DMS 273 (cell line): ENCODE results near the gene AKT2.

Experiments used
- DNase-seq: peaks from one replicate; lab custom pipeline; 2025; ENCODE audit not compliant: unreplicated experiment; lab: John Stamatoyannopoulos, UW

Gene AKT2

DNA sequence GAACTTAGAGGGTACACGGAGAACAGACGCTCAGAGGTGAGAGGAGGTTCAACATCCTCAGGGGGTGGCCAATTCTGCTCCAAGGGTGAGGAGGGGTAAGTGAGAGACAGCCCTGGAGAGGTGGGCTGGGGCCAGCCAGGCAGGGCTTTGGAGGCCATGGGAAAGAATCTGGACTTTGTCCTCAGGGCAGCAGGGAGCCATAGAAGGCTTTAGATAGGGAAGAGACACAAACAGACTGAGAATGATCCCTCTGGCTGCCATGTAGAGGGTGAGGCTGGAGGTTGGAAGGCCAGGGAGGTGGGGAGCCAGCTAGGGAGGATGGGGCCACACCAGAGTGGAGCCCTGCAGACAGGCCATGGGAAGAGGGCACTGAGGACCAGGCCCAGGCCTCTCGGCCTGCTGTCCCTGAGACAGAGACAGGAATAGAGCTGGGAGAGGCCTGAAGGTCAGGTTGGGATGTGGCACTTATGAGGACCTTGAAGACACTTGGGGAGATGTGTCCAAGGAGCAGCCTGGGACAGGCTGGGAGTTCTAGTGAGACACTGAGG is 29.5 kb downstream of the AKT2 start:
- DNase-seq: no peak

DNA sequence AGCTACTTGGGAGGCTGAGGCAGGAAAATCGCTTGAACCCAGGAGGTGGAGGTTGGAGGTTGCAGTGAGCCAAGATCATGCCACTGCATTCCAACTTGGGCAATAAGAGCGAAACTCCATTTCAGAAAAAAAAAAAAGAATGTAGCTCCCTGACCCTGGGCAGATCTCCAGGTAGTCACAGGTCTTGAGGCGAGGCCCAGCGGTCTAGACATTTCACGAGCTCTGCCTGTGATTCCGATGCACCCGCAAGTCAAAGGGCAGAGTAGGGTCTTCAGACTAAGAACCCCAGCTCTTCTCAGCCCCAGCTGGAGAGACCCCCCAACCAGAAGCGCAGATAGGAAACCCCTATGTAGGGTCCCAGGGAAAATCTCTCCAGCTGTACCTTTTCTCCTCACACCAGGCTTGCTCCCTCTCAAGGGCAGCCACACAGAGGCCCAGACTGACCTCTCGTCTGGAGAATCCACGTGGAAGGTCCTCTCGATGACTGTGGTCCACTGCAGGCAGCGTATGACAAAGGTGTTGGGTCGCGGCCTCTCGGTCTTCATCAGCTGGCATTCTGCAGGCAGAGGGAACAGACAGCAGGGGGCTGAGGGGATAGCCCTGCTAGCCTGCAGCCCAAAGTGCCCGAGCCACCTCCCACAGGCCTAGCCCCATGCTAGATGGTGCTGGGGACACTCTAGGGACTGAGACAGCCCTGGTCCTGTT is 30.3 kb downstream of the AKT2 start:
- DNase-seq: no peak

DNA sequence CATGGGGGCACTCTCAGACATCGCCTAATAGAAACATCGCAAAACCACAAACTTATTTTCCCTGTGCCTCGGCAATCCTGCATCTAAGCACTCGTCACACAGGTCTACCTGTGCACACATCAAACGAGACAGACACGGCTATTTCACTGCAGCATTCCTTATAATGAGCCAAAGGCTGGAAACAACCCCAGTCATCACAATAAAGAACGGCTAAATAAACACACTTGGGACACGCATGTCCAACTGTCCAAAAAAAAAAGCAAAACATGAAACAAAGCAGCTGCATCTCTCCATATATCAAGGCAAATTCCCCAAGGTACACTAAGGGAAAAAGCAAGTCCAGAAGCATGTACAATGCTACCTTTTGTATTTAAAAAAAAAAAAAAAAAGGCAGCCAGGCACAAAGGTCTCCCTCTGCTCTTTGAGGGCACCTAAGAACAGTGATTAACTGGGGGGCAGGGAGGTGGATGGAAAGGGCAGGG is 31.5 kb downstream of the AKT2 start:
- no peak for DNase-seq

DNA sequence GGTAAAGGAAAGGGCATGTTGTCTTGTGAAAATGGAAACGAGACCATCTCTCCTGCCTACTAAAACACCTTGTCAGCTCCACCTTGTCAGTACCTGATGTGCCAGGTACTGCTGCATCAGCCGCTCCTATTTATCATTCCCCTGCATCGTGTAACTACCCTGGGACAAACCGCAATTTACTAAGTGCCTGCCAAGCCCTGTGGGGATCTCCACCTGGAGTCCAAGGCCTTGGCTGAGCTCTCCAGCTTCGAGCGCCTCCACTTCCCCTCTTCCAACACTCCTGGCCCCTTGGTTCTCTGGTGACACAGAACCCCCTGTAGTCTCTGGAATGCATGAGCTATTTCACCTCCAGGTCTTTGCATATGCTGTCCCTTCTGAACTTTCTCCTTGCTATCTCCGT is 32.8 kb downstream of the AKT2 start:
- no peak for DNase-seq

DNA sequence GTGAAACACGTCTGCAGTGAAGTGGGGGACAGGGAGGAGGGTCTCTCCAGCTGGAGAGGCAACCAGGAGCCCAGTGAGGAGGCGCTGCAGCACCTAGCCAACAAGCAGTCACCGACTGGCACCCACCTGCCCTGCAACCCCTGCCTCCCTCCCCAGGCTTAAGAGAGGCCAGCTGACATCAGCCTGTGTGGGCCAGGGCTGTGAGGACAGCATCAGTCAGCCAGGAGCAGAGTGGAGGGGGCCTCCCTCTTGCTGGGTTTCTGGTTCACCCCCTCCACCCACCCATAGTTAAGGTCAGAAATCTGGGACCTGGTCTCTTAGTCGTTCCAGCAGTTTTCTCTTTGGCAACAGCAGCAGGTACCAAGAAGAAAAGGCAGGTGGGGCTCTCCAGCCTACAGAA is 33.2 kb downstream of the AKT2 start:
- DNase-seq: no peak

DNA sequence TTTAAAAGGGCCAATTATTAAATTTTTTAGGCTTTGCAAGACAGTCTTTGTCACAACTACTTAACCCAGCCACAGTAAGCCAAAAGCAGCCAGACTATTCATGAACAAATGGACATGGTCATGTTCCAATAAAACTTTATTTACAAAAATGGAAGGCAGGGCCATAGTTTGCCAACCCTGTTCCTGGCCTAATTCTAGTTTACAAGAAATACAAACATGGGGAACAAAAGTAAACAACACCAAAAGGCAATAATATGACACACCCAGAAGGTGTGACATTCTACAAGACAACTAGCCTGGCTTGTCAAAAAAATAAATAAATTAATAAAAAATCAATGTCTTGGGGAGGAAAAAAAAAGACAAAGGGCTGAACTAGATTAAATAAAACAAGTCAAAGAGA is 33.9 kb downstream of the AKT2 start:
- no peak for DNase-seq

DNA sequence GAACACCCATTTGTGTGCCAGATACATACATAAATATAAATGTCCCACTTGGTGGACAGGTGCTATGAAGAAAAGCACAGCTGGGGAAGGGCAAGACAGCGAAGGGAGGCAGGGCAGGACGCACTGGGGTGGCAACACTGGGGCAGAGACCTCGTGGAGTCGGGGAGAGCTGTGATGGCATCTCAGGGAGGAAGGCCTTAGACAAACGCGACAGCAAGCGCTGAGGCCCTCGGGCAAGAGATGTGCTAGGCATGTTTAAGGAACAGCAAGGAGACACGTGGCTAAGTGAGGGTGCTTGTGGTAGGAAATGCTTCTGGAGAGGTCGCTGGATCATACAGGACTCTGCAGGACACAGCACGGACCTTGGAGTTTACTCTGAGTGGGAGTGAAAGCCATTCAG is 35.4 kb downstream of the AKT2 start:
- no peak for DNase-seq

DNA sequence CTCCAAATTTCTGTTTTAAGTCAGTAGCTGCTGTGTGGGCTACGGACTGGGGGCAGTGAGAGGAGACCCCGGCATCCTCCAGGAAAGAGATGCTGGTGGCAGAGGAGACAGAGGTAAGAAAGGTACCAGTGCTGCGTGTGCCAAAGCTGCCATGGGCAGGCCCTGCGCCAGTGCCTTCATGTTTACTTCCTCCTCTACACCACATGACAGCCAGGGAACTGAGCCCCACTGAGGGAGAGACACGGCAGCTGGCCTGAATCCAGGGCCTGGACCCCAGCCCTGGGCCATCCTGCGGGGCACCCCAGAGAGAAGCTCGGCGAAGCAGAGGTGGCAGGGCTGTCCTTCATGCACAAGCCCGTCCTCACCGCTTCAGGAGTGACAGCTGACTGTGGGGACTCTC is 35.9 kb downstream of the AKT2 start:
- no peak for DNase-seq

DNA sequence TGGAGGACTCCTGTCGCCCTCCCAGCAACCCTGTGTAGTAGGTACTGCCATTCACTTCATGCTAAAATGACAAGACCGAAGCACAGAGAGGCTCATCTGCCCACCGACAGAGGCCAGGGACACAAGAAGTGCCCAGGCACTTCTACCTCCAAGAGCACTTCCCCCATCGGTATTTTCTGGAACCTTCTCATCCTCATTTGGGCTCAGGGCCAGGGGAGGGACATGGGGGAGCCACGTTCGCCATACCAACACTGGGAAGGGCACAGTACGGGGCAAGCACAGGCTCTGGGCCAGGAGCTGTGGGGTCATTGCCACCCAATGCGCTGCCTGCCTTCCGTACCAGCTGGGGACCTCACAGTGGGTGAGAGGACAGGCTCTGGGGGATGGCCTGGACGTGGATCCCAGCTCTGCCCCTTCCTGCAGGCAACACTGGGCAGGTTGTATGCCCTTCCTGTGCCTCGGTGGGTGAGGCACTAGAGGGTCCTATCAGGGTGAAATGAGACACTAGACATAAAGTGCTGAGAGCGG is 37.3 kb downstream of the AKT2 start:
- DNase-seq: no peak

DNA sequence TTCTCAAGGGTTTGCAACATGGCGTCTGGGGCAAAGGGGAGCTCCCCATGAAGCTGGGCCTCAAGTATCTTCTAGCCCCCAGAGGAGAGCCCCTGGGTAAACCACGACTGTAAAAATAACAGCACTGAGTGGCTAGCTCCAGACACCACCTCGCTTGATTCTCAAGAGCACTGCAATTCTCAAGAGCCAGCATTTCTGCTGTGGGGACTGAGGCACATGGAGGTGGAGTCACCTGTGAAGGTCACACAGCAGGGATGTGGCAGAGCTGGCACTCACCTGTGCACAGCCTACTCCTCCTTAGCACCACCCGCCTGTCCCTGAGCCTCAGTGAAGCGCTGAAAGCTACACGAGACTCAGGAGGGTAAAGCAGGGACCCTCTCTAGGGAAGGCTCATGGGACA is 38.0 kb downstream of the AKT2 start:
- DNase-seq: no peak

DNA sequence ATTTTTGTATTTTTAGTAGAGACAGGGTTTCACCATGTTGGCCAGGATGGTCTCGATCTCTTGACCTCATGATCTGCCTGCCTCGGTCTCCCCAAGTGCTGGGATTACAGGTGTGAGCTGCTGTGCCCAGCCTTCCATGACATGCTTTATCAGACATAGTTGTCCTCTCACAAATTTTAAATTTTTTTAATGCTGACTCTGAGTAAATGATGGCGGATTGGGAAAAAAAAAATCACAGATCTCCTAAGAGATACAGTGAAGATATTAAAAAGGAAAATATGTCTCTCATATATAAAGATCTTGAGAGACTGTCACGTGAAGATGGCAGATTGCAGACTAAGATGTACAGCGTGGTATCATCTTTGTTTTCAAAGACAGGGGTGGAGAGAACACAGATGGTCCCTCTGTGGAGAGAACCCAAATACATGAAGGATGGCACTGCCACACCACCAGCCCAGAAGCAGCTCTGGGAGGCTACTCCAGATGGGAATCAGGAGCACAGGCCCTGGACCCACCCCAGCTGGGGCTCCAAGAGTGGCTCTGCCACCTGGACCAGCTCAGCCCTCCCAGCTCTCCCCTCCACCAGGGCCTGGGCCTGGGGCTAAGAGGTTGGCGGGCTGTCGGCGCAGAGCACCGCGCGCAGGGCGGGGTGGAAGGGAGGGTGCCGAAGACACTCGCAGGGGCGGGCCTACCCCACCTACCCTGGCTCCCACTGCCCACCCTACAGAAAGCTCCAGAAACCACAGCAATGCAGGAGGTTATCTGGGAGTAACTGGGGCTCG is 38.7 kb downstream of the AKT2 start:
- DNase-seq: peak; percentile 68

DNA sequence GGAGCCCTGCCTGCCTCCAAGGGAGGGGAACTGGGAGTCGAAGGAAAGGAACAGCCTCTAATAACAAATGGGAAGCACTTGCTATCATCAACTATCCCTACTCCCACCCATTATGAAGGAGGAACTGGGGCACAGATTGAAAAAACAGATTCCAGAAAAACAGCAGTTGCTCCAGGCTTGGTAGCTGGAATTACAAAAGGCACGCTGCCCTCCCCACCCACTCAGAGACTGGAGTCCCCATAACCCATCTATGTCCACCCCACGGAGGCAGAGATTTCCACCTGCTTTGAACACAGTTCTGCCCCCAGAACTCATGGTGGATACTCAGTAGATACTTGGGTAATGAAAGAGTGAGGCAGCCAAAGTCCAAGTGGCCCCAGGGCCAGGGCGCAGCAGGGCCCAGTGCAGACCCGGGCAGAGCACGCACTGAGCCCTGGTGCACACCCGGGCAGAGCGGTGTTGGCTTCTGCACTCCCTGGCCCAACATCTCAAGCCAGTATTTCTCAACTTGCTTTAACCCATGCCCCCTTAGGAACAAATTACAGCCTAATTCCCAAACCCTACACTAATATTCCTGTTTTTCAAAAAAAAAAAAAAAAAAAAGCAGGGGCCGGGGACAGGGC is 39.5 kb downstream of the AKT2 start:
- DNase-seq: no peak

DNA sequence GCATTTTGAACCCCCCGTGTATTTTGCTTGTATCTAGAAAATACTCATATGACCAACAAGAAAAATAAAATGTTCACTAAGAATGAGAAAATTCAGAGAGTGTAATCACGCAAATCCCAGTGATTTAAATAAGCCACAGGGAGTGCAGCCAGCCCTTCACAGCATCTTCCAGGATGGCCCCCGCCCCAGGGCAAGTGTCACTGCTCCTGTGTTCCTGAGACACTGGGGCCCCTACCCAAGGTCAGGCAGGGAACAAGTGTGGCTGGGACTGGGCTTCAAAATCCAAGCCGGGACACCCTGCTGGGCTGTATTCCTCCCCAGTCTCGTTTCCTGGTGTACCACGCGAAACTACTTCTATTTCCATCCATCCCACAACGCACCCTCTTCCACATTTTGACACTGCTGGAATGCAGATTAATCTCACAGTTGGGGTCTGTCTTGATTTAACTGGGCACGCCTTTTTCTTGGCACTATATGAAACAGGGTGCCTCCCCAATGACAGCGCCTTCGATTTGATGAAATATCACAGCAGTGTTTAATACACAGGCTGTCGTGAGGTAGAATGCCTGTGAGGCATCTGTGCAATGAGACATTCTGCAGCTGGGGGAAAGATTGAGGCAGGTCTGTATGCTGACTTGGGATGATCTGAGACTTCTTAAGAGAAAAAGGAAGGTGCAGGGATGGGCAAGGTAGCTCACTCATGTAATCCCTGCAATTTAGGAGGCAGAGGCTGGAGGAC is 40.4 kb downstream of the AKT2 start:
- DNase-seq: no peak

DNA sequence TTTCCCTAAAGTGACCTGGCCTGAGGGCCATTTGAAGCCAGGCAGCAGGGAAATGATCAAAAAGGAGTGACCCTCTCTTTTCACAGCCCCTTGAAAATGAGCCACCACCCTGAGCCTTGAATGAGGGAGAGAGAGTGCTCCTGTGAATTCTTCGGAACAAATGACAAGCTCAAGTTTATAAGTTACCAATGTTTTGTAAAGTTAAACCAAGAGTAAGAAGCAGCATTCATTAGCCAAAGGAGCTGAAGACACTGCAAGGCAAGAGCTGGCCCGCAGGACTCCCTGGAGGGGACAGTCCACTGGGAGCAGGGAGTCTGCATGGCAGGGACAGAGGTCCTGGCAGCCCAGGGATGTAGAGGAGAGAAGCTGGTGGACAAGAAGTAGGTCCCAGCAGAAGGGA is 42.0 kb downstream of the AKT2 start:
- DNase-seq: no peak

DNA sequence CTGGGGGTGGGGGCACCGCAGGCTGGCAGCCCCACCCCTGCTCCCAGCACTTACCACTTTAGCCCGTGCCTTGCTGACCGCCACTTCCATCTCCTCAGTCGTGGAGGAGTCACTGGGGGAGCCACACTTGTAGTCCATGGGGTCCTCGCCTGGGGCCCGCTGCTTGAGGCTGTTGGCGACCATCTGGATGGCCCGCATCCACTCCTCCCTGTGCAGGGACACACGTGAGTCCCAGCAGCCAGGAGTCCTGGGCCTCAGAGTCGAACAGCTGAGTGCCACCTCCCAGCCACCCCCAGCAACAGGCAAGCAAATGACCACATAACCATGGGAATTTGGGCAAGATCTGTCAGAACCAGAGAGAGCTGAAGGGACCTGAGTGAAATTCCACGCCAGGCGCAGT is 42.7 kb downstream of the AKT2 start:
- DNase-seq: no peak

DNA sequence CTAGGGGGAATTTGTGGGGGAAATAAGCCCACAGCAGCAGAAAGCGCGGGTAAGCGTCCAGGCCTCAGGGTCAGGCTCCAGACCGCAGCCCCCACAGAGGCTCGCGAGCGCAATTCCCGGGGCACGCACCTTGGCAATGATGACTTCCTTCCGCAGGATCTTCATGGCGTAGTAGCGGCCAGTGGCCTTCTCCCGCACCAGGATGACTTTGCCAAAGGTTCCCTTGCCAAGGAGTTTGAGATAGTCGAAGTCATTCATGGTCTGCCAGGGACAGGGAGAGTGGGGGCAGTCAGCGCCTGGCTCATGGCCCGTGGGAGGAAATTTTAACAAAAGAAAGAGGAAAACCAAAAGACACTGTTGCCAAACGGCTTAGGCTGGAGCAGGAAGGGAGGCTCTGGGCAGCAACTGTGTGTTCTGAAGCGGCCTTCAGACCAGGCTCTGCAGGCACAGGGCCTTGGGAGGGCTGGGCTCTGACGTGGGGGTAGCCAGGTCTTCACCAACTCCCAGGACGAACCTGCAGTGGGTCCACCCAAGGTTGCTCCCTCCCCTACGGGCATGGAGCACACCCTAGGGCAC is 43.2 kb downstream of the AKT2 start:
- DNase-seq: no peak

DNA sequence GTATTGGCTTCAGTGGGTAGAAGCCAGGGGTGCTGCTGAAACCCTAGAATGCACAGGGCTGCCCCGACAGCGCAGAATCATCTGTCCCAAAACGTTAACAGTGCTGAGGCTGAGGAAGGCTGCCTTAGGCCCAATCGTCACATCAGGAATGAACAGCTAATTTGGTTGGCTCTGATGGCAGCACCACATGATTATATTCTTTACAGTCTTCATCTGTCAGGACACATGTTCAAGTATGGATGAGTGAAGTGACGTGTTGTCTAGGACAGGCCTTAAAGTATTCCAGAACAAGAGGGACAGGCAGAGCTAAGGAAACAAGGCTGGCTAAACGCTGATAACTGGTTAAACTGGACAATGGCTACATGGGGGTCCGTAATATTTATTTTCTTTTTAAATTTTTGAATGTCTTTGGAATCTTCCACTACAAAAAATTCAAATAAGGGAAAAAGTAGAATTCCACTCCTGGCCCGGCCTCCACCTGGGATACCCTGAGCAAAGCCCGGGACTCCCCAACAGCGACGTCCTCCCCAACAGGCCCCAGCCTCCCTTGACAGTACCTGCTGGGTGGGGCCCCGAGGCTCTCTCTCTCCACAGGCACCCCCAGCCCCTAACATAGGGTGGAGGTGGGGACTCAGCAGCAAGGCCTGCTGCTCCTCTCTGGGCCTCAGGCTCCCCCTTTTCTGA is 43.9 kb downstream of the AKT2 start:
- DNase-seq: no peak

DNA sequence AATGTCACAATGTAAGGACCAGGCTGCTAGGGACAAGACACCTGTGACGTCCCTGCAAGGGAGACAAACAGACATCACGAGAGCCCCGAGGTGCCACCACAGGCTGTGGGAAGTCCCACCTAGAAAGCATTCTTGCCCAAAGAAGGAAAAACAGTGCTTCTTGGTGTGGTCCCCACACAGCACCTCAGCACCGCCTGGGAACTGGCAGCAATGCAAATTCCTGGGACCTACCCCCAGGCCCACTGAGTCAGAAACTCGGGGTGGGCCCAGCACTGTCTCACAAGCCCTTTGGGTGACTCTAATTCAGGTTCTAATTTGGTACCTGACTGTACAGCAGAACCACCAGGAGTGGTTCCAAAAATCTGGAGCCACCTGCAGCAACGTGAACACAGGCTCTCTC is 44.8 kb downstream of the AKT2 start:
- no peak for DNase-seq

DNA sequence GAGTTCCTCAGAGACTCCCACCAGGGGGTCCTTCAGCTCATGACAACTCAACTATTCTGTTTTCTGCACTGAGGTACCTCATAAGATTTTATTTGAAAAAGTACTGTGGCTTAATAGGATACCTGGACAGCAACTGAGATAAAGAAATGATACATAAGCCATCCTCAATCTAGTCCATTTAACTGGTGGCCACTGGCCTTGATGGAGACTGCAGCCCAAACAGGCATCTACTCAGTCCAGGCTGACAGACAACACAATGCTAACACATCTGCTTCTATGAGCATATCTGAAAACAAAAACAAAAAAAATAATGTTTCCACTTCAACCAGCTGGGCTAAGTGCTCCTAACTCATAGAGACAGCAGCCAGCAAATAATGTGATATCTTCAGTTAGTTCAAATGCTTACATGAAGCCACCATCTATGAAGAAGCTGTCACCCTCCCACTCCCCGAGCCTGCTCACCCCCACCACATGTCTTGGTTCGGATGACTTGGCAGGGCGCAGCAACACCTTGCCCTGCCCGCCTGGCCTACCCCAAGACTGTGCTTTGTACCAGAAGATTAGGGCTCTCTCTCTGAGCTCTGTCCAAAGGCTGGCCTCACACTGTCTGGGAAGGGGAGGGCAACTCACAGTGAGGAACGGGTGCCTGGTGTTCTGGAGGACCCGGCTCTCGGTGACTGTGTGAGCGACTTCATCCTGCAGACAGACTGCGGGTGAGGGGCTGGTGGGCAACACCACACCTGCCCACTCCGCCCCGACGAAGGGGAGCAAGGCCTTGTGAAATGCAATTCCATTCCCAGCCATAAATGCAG is 45.5 kb downstream of the AKT2 start:
- DNase-seq: no peak
